Ishikawa (cell line): ENCODE data around the gene NOD1.

Source experiments
- CEBPB ChIP-seq: IDR thresholded peaks from 2 replicates; pipeline ENCODE4 v1.6.1; 2012
- CREB1 ChIP-seq: IDR thresholded peaks from 2 replicates; pipeline ENCODE4 v1.6.1; 2012; ENCODE audit warnings: low read depth
- EGR1 ChIP-seq: IDR thresholded peaks from 2 replicates; pipeline ENCODE4 v1.6.1; 2012
- EP300 ChIP-seq: IDR thresholded peaks from 2 replicates; pipeline ENCODE4 v1.6.1; 2012; ENCODE audit warnings: borderline replicate concordance
- FOXM1 ChIP-seq: IDR thresholded peaks from 2 replicates; pipeline ENCODE4 v1.6.1; 2012; ENCODE audit warnings: low read depth, borderline replicate concordance
- MAX ChIP-seq: IDR thresholded peaks from 2 replicates; pipeline ENCODE4 v1.6.1; 2012
- NFIC ChIP-seq: IDR thresholded peaks from 2 replicates; pipeline ENCODE4 v1.6.1; 2012
- RAD21 ChIP-seq: IDR thresholded peaks from 2 replicates; pipeline ENCODE4 v1.6.1; 2012; ENCODE audit warnings: low read depth
- REST ChIP-seq: IDR thresholded peaks from 2 replicates; pipeline ENCODE4 v1.6.1; 2012; ENCODE audit warnings: low read depth, mild to moderate bottlenecking
- TAF1 ChIP-seq: IDR thresholded peaks from 2 replicates; pipeline ENCODE4 v1.6.1; 2012; ENCODE audit warnings: low read depth, mild to moderate bottlenecking
- TCF12 ChIP-seq: IDR thresholded peaks from 2 replicates; pipeline ENCODE4 v1.6.1; 2012; ENCODE audit warnings: low read depth
- TEAD4 ChIP-seq: IDR thresholded peaks from 2 replicates; pipeline ENCODE4 v1.6.1; 2012
- USF1 ChIP-seq: IDR thresholded peaks from 2 replicates; pipeline ENCODE4 v1.6.1; 2012
- YY1 ChIP-seq: IDR thresholded peaks from 2 replicates; pipeline ENCODE4 v1.6.1; 2012; ENCODE audit warnings: low read depth
- ZBTB7A ChIP-seq: IDR thresholded peaks from 2 replicates; pipeline ENCODE4 v1.6.1; 2012; ENCODE audit warnings: low read depth

The NOD1 gene

GRCh38 chr7:30412782-30413504, 65.6 kb downstream of the NOD1 start:
- TF ChIP-seq RAD21, result peak; percentile 81
- no peak for TF ChIP-seq REST

- TF ChIP-seq TAF1 (no peak), CEBPB (no peak), EP300 (no peak), TEAD4 (no peak), YY1 (no peak), USF1 (no peak), NFIC (no peak), FOXM1 (no peak), TCF12 (no peak), REST (no peak), CREB1 (no peak), ZBTB7A (no peak), EGR1 (no peak), RAD21 (no peak), MAX (no peak)
These were observed 66.7 kb downstream of the NOD1 start for GRCh38 chr7:30411897-30412296.

- no peak for TF ChIP-seq TAF1
- TF ChIP-seq TCF12, result no peak
- TF ChIP-seq YY1, result no peak
- no peak for TF ChIP-seq FOXM1
- TF ChIP-seq REST, result no peak
- TF ChIP-seq EP300, result no peak
- TF ChIP-seq USF1, result no peak
- no peak for TF ChIP-seq TEAD4
- TF ChIP-seq CEBPB, result no peak
- no peak for TF ChIP-seq EGR1
- no peak for TF ChIP-seq NFIC
- no peak for TF ChIP-seq MAX
- TF ChIP-seq CREB1, result no peak
- TF ChIP-seq RAD21, result no peak
- no peak for TF ChIP-seq ZBTB7A
These were observed 67.4 kb downstream of the NOD1 start for GRCh38 chr7:30411173-30411572.

GRCh38 chr7:30406664-30407425, 71.7 kb downstream of the NOD1 start:
- TF ChIP-seq ZBTB7A (no peak), CEBPB (no peak), EP300 (no peak), TAF1 (no peak), MAX (no peak), TEAD4 (no peak), USF1 (no peak), YY1 (no peak), CREB1 (no peak), RAD21 (no peak), EGR1 (no peak), NFIC (no peak), TCF12 (no peak), FOXM1 (no peak), REST (no peak)
